ENCODE measurements around the gene IFTAP.

Gene IFTAP

GRCh38 chr11:36594316-36594989, at the start of gene IFTAP (continued):
- TF ChIP-seq ZNF174 (tag by site-specific recombination; IDR thresholded peaks at IDR 0.05) = no peak
- TF ChIP-seq KLF7 (tag by site-specific recombination; IDR thresholded peaks at IDR 0.05; ENCODE audit: borderline replicate concordance) = no peak
- no peak for TF ChIP-seq ZNF26 (tag by site-specific recombination; IDR thresholded peaks at IDR 0.05)
- TF ChIP-seq ZNF350 (tag by site-specific recombination; IDR thresholded peaks at IDR 0.05) = peak; percentile 76; the same call in 1 of the 2 replicates
- peak; percentile 58; the same call in 1 of the 2 replicates for TF ChIP-seq ZNF600 (tag by site-specific recombination; IDR thresholded peaks at IDR 0.05)
- TF ChIP-seq ZNF341 (tag by site-specific recombination; IDR thresholded peaks at IDR 0.05; ENCODE audit: low read depth) = peak; percentile 74
- TF ChIP-seq FEZF1 (tag by site-specific recombination; IDR thresholded peaks at IDR 0.05) = no peak
- TF ChIP-seq SP3 (tag by site-specific recombination; IDR thresholded peaks at IDR 0.05) = peak; percentile 62
- TF ChIP-seq ZNF398 (tag by site-specific recombination; IDR thresholded peaks at IDR 0.05) = no peak
- no peak for TF ChIP-seq ZNF37A (tag by site-specific recombination; IDR thresholded peaks at IDR 0.05)
- TF ChIP-seq ZNF292 (tag by site-specific recombination; IDR thresholded peaks at IDR 0.05; ENCODE audit: borderline replicate concordance, low read depth) = no peak
- no peak for TF ChIP-seq ZNF18 (tag by site-specific recombination; IDR thresholded peaks at IDR 0.05)
- no peak for TF ChIP-seq KLF1 (tag by site-specific recombination; IDR thresholded peaks at IDR 0.05)
- 0 out of 2 replicates have a peak, but pooled peaks have one; percentile 20 for TF ChIP-seq ZBTB8A (tag by site-specific recombination; IDR thresholded peaks at IDR 0.05)
- no peak for TF ChIP-seq KLF9 (tag by site-specific recombination; IDR thresholded peaks at IDR 0.05; ENCODE audit: low read depth)
- no peak for TF ChIP-seq HIC1 (tag by site-specific recombination; IDR thresholded peaks at IDR 0.05)
- TF ChIP-seq ZNF677 (tag by site-specific recombination; IDR thresholded peaks at IDR 0.05) = no peak
- 0 out of 2 replicates have a peak, but pooled peaks have one; percentile 23 for TF ChIP-seq ZSCAN4 (tag by site-specific recombination; IDR thresholded peaks at IDR 0.05)
- no peak for TF ChIP-seq ZNF311 (tag by site-specific recombination; IDR thresholded peaks at IDR 0.05; ENCODE audit: borderline replicate concordance)
- no peak for TF ChIP-seq ZNF514 (tag by site-specific recombination; IDR thresholded peaks at IDR 0.05)
- TF ChIP-seq SALL2 (tag by site-specific recombination; IDR thresholded peaks at IDR 0.05; ENCODE audit: borderline replicate concordance) = no peak
- TF ChIP-seq ZNF362 (tag by site-specific recombination; IDR thresholded peaks at IDR 0.05) = no peak
- TF ChIP-seq ZNF830 (tag by site-specific recombination; IDR thresholded peaks at IDR 0.05; ENCODE audit: low read depth) = no peak
- no peak for TF ChIP-seq ZBTB1 (tag by site-specific recombination; IDR thresholded peaks at IDR 0.05)
- no peak for TF ChIP-seq ZNF791 (tag by site-specific recombination; IDR thresholded peaks at IDR 0.05)
- TF ChIP-seq ZNF324 (tag by site-specific recombination; IDR thresholded peaks at IDR 0.05) = no peak
- TF ChIP-seq ZNF280D (tag by site-specific recombination; IDR thresholded peaks at IDR 0.05) = no peak
